ENCODE data around the gene EMD.

The EMD gene

DNA sequence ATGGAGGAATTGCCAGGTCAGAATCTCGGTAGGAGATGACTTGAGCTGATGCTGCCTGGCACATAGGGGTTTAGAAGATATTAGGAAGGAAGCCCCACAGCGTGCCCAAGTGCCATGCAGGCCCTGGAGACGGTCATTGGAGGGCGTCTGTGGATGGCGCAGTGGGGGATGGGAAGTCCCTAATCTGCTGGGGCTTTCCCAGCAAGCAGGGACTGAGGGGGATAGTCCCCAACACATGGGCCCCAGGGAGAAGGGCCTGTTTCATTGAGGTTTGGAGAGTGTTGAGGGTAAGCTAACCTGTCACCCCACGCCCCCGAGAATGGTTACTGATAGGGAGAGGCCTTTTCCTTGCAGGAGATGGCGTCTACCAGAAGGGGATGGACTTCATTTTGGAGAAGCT is 40.1 kb downstream of the EMD start:
- DNase-seq (ENCODE audit: low spot score): no peak

GRCh38 chrX:154419688-154420401 is 40.8 kb downstream of the EMD start:
- no peak for DNase-seq (ENCODE audit: low spot score)

- no peak for DNase-seq (ENCODE audit: low spot score)
Observed at GRCh38 chrX:154420402-154420756, 41.3 kb downstream of the EMD start.

- no peak for DNase-seq (ENCODE audit: low spot score)
Observed at GRCh38 chrX:154426916-154427770, 48.0 kb downstream of the EMD start.

- peak; percentile 91 for DNase-seq (ENCODE audit: low spot score)
Observed at GRCh38 chrX:154428176-154429171, 49.4 kb downstream of the EMD start, which contains the start of gene ATP6AP1. Gene ATP6AP1, plus strand, starts transcription at chrX:154428677. Its CDS starts 16 bp downstream, at chrX:154428693.

DNA sequence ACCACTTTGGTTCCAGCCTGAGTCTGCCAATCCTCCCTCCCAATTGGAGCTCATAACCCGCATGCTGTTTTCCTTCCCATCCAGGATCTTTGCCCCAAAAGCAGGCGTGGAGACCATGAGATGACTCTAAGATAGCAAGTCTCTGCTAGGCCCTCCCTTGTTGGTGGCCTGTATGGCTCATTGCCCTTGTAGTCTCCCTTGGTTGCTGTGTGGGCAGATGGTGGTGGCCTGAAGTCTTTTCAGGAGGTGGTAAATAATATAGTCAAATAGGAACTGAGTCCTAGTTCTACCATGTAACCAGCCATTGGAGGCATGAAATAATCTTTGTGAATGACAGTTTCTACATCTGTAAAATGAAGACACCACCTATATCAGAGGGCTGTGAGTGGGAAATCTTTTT is 50.6 kb downstream of the EMD start:
- no peak for DNase-seq (ENCODE audit: low spot score)

DNA sequence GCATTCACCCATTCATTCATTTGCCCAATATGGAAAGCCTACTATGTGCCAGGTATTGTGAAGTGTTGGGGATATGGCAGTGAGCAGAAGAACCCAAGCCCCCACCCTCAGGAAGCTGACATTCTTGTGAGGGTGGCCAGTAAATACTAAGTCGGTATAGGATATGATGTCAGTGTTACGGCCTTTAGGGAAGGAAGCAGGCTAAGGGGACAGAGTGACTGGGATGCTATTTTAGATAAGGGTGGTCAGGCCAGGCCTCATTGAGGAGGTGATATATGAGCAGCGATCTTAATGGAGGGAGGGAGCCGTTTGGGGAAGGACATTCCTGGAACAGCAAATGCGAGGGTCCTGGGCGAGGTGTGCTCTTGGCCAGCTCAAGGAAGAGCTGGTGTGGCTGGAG is 51.4 kb downstream of the EMD start:
- DNase-seq (ENCODE audit: low spot score): no peak

GRCh38 chrX:154430916-154431315 is 51.8 kb downstream of the EMD start:
- DNase-seq (ENCODE audit: low spot score): no peak
